Esophagus muscularis mucosa (tissue), 4 donors: Measurements from ENCODE around the gene PSMD13. TPM values are rescaled to one million over a fixed set of nuclear protein-coding genes. Genes with fewer than 3 reads are reported as not detected.
"Not testable (repeated sequence)": the region's sequence is repeated elsewhere in the genome, so short reads cannot be mapped to it uniquely, and the experiment has no call there.

Source experiments
- DNase-seq: peaks from one replicate; pipeline ENCODE4 v3.0.0-alpha.2; 2017; ENCODE audit errors: extremely low spot score
- H3K27ac ChIP-seq, 4 donors: fragments of 200-600 bp; sonication (generic); replicated peaks in 1 of 4; 1 replicate in 3 of 4; 2 replicates in 1 of 4; pipeline ENCODE4 v1.5.1; 2016 to 2019; ENCODE audit warnings: mild to moderate bottlenecking in 1 of 4
- H3K27me3 ChIP-seq, 4 donors: fragments of 200-600 bp; sonication (generic); one replicate each; pipeline versions ENCODE4 v1.5.1 to v1.6.0; 2016 to 2019
- H3K36me3 ChIP-seq, 4 donors: fragments of 200-600 bp; sonication (generic); one replicate each; pipeline ENCODE4 v1.5.1; 2016 to 2019
- H3K4me1 ChIP-seq, 4 donors: fragments of 200-600 bp; sonication (generic); one replicate each; pipeline ENCODE4 v1.5.1; 2016 to 2019
- H3K4me3 ChIP-seq, 4 donors: fragments of 200-600 bp; sonication (generic); 1 replicate in 2 of 4; 2 replicates in 2 of 4; pipeline ENCODE4 v1.5.1; 2016 to 2019; ENCODE audit warnings: mild to moderate bottlenecking in 4 of 4, moderate library complexity in 1 of 4
- H3K9me3 ChIP-seq, 4 donors: fragments of 200-600 bp; sonication (generic); 1 replicate in 3 of 4; 2 replicates in 1 of 4; pipeline ENCODE4 v1.5.1; 2016 to 2019
- EP300 ChIP-seq: sonication (generic); formaldehyde crosslinking; IDR thresholded peaks from one replicate; pipeline ENCODE4 v1.6.1; 2017; ENCODE audit warnings: antibody characterized with exemption
- POLR2A ChIP-seq: fragments of 450-650 bp; IDR thresholded peaks from one replicate; pipeline ENCODE4 v1.6.1; 2017; ENCODE audit warnings: antibody characterized with exemption, moderate library complexity, mild to moderate bottlenecking, low read depth
- POLR2AphosphoS5 ChIP-seq, 2 donors: sonication (generic); formaldehyde crosslinking; IDR thresholded peaks; one replicate each; pipeline ENCODE4 v1.6.1; 2017; ENCODE audit warnings: antibody characterized with exemption in 2 of 2
- WGBS: methylation state at CpG from one replicate; pipeline ENCODE4 v1.1.5; 2018; 5-methylcytosine and 5-hydroxymethylcytosine counted together
- intact Hi-C: fragments of 100-400 bp; cut with DNase I; formaldehyde crosslinking; loops from one replicate; pipeline ENCODE4 v1.15.1; 2023
- total RNA-seq, 4 donors: library from RNA; depleted of rRNA; stranded (reverse); fragments of >200 nt; gene quantifications; one replicate each; pipeline versions ENCODE4 v1.1.0 to v1.2.1, GENCODE V29; 2016
- TF ChIP-seq, protein P1 (sequence below), 3 experiments: fragments of 200-600 bp in 2 of 3; fragments of 450-650 bp in 1 of 3; sonication (generic) in 2 of 3; IDR thresholded peaks; one replicate each; pipeline ENCODE4 v1.5.1; 2017 to 2019; ENCODE audit warnings: antibody characterized with exemption in 3 of 3, mild to moderate bottlenecking in 2 of 3, moderate library complexity in 1 of 3

Gene PSMD13
- total RNA-seq, 4 donors from 2014 or later, result 86.4 to 124 (median 94.1) TPM

DNA sequence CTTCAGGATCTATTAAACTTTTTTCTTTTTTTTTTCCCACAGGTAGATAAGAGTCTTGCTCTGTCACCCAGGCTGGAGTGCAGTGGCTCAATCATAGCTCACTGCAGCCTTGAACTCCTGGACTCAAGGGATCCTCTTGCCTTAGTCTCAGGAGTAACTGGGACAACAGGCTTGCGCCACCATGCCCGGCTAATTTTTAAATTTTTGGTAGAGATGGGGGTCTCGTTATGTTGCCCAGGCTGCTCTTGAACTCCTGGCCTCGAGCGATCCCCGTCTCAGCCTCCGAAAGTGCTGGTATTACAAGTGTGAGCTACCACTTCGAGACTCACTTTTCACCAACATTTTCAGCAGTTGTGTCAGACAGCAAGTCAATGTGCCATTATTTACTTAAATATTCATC, 1.6 kb upstream of the PSMD13 start:
- WGBS, result 72% methylated on average over 8 of the region's 8 CpGs
- DNase-seq, result no peak
- intact Hi-C loops, result loop anchor here (2.0 kb wide), 1 partner anchor 28 kb away; the partner anchor contains the start of genes BET1L and RIC8A
- no peak for TF ChIP-seq EP300
- TF ChIP-seq, protein P1, sequence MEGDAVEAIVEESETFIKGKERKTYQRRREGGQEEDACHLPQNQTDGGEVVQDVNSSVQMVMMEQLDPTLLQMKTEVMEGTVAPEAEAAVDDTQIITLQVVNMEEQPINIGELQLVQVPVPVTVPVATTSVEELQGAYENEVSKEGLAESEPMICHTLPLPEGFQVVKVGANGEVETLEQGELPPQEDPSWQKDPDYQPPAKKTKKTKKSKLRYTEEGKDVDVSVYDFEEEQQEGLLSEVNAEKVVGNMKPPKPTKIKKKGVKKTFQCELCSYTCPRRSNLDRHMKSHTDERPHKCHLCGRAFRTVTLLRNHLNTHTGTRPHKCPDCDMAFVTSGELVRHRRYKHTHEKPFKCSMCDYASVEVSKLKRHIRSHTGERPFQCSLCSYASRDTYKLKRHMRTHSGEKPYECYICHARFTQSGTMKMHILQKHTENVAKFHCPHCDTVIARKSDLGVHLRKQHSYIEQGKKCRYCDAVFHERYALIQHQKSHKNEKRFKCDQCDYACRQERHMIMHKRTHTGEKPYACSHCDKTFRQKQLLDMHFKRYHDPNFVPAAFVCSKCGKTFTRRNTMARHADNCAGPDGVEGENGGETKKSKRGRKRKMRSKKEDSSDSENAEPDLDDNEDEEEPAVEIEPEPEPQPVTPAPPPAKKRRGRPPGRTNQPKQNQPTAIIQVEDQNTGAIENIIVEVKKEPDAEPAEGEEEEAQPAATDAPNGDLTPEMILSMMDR (IDR thresholded peaks at IDR 0.05), result no peak
- TF ChIP-seq POLR2AphosphoS5 (IDR thresholded peaks at IDR 0.05), result no peak
- no peak for TF ChIP-seq POLR2A
- Histone ChIP-seq H3K4me1 (peaks cover 21 to 34% (median 29%) of the 10 kb centered on the region in 4 donors), H3K36me3 (peaks cover 0 to 38% (median 11%) of the 10 kb centered on the region in 4 donors), H3K27me3 (no peaks in the 10 kb centered on the region), H3K9me3 (no peaks in the 10 kb centered on the region), H3K27ac (peak overlapping the region; percentile 85 to 98 (median 96)), H3K4me3 (peak overlapping the region; percentile 72 to 100 (median 96))

DNA sequence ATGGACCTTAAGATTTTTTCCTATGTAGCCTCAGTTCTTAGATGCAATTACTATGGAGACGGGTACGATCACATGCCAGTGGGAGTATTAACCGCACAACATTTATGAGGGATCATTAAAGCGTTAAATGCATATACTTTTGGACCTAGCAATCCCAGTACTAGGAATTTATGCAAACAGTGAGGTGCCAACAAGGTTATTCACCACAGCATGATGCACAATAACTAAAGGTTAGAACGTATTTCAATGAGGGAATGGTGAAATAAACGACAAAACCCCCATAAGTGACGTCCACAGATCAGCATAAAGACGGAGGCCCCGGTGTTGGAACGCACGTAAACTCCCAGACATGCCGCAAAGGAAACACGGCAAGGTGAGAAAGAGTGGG, 1.2 kb upstream of the PSMD13 start:
- Histone ChIP-seq H3K4me1 (peaks cover 21 to 34% (median 29%) of the 10 kb centered on the region in 4 donors), H3K27ac (peak overlapping the region; percentile 85 to 98 (median 96)), H3K27me3 (no peaks in the 10 kb centered on the region), H3K9me3 (no peaks in the 10 kb centered on the region), H3K4me3 (peak overlapping the region; percentile 72 to 100 (median 96)), H3K36me3 (peaks cover 0 to 38% (median 10%) of the 10 kb centered on the region in 4 donors)
- intact Hi-C loops, result loop anchor here (2.0 kb wide), 1 partner anchor 29 kb away; the partner anchor contains the start of genes BET1L and RIC8A
- no peak for TF ChIP-seq POLR2AphosphoS5 (IDR thresholded peaks at IDR 0.05)
- TF ChIP-seq POLR2A, result no peak
- no peak for TF ChIP-seq EP300
- TF ChIP-seq, protein P1 (IDR thresholded peaks at IDR 0.05), result no peak
- DNase-seq, result no peak
- 2% methylated on average over 13 of the region's 13 CpGs for WGBS

DNA sequence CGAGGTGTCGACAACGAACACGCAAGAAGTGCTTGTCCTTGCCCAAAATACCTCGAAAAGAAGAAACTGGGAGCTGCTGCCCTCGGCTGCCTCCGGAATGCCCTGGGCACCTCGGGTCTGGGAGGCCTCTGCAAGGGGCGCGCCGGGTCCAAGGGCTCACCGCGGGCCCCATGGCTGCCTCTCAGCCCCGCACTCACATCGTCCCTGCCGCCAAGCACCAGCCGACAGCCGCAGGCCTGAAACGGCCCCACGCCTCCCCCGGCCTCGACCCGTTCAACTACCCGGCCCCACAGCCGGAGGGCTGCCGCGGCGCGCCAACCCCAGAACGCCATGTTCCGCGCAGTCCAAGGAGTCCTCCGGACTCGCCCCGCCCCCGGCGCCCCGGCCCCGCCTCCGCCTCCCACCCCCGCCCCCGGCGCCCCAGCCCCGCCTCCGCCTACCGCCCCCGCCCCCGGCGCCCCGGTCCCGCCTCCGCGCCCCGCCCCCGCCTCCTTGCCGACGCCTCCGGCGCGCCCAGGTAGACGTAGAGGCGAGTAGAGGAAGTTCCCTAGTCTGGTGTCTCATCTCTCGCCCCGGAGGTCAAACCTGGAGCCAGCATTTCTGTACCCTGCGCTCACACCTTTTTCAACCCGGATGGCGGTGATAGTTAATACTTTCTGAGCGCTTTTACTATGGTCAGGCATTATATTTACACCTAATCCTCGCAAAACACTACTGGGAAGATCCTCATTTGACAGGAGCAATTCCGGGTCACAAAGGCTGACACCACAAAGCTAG, 591 bp upstream of the PSMD13 start, which contains the start of gene SIRT3:
Gene SIRT3 (minus strand): TSS at position 346 of the 777 bp plus-strand sequence. CDS start 14 bp downstream, at position 332.
- intact Hi-C loops, result loop anchor here (2.0 kb wide), 1 partner anchor 29 kb away; the partner anchor contains the start of genes BET1L and RIC8A
- TF ChIP-seq POLR2A (peak; percentile 42), EP300 (no peak), POLR2AphosphoS5 (IDR thresholded peaks at IDR 0.05) (peak; percentile 69 to 80)
- TF ChIP-seq, protein P1 (IDR thresholded peaks at IDR 0.05), result peak in 2 of 3 experiments; percentile 14 to 44
- Histone ChIP-seq H3K4me1 (peaks cover 26 to 34% (median 29%) of the 10 kb centered on the region in 4 donors), H3K27ac (peak within 1 kb of the TSS; percentile 85 to 98 (median 96)), H3K36me3 (peaks cover 0 to 39% (median 15%) of the 10 kb centered on the region in 4 donors), H3K27me3 (no peaks in the 10 kb centered on the region), H3K4me3 (peak within 1 kb of the TSS; percentile 72 to 100 (median 96)), H3K9me3 (no peaks in the 10 kb centered on the region)
- peak; percentile 93 for DNase-seq
- 2% methylated on average over 12 of the region's 70 CpGs for WGBS

DNA sequence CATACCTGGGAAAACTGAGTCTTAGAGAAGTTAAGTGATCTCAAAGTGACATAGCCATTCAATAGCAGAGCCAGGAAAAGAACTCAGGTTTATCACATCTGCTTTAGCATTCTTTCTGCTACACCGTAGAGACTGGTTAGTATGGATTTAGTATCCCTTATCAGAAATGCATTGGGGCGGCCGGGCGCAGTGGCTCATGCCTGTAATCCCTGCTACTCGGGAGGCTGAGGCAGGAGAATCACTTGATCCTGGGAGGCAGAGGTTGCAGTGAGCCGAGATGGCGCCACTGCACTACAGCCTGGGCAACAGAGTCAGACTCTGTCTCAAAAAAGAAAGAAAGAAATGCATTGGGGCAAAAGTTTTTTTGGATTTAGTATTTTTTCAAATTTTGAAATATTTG, 1.6 kb downstream of the PSMD13 start:
- WGBS, result 82% methylated on average over 7 of the region's 7 CpGs
- intact Hi-C loops, H3K4me3 ChIP-seq, DNase-seq, H3K9me3 ChIP-seq, H3K27ac ChIP-seq, H3K27me3 ChIP-seq: not testable (repeated sequence)
- Histone ChIP-seq H3K4me1 (peaks cover 26 to 37% (median 33%) of the 10 kb centered on the region in 4 donors), H3K36me3 (peaks cover 6 to 41% (median 25%) of the 10 kb centered on the region in 4 donors)

DNA sequence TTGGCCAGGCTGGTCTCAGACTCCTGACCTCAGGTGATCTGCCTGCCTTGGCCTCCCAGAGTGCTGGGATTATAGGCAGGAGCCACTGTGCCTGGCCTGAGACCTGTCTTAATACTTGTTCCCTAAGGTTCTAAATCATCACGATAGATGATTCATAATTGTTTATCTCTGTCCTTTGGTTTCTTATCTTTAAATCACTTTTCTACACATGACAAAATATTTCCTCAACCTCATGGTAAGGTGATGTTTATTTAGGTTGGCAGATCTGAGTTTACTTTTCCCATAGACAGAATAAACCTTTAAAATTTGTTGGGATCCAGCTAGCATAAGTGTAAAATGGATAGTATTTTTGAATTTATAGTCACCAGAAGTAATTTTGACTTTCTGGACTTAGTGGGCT, 3.5 kb downstream of the PSMD13 start:
- Histone ChIP-seq H3K36me3 (peaks cover 24 to 61% (median 41%) of the 10 kb centered on the region in 4 donors), H3K4me1 (peaks cover 18 to 29% (median 26%) of the 10 kb centered on the region in 4 donors), H3K4me3 (no peak overlapping the region), H3K9me3 (no peaks in the 10 kb centered on the region), H3K27ac (no peak overlapping the region), H3K27me3 (no peaks in the 10 kb centered on the region)
- intact Hi-C loops, result no loop called here
- 40% methylated on average over 1 of the region's 1 CpG for WGBS
- no peak for DNase-seq
- TF ChIP-seq POLR2AphosphoS5 (IDR thresholded peaks at IDR 0.05), result no peak
- no peak for TF ChIP-seq EP300
